Measurements from ENCODE around the gene GCHFR.

DNA sequence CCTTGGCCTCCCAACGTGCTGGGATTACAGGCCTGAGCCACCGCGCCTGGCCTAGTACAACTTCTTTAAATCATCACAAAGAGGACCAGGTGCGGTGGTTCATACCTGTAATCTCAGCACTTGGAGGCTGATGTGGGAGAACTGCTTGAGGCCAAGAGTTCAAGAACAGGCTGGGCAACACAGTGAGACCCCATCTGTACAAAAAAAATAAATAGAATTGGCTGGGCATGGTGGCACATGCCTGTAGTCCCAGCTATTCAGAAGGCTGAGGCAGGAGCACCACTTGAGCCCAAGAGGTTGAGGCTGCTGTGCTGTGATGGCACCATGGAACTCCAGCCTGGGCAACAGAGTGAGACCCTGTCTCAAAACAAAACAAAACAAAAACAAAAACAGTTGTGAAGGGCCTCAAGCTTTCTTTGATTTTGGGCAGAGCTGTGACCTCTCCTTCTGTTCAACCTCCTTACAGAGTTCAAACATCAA lies 14.7 kb upstream of the GCHFR start:
- no peak for TF ChIP-seq POLR2A (IDR thresholded peaks at IDR 0.05; ENCODE audit: borderline replicate concordance, extremely low read depth, insufficient read depth, insufficient read length)
- TF ChIP-seq, protein P1, sequence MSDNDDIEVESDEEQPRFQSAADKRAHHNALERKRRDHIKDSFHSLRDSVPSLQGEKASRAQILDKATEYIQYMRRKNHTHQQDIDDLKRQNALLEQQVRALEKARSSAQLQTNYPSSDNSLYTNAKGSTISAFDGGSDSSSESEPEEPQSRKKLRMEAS (IDR thresholded peaks at IDR 0.05), result no peak
- TF ChIP-seq, protein P2, sequence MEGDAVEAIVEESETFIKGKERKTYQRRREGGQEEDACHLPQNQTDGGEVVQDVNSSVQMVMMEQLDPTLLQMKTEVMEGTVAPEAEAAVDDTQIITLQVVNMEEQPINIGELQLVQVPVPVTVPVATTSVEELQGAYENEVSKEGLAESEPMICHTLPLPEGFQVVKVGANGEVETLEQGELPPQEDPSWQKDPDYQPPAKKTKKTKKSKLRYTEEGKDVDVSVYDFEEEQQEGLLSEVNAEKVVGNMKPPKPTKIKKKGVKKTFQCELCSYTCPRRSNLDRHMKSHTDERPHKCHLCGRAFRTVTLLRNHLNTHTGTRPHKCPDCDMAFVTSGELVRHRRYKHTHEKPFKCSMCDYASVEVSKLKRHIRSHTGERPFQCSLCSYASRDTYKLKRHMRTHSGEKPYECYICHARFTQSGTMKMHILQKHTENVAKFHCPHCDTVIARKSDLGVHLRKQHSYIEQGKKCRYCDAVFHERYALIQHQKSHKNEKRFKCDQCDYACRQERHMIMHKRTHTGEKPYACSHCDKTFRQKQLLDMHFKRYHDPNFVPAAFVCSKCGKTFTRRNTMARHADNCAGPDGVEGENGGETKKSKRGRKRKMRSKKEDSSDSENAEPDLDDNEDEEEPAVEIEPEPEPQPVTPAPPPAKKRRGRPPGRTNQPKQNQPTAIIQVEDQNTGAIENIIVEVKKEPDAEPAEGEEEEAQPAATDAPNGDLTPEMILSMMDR (IDR thresholded peaks at IDR 0.05 in 2 of 3, conservative IDR thresholded peaks at IDR 0.05 in 1 of 3; ENCODE audit: borderline replicate concordance in 1 of 3, insufficient read depth in 1 of 3, low read depth in 2 of 3, low read length in 2 of 3), result no peak
- TF ChIP-seq, protein P3, sequence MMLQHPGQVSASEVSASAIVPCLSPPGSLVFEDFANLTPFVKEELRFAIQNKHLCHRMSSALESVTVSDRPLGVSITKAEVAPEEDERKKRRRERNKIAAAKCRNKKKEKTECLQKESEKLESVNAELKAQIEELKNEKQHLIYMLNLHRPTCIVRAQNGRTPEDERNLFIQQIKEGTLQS (IDR thresholded peaks at IDR 0.05), result no peak
- TF ChIP-seq SIN3A (IDR thresholded peaks at IDR 0.05; ENCODE audit: low read depth), result no peak
- TF ChIP-seq ELF1 (IDR thresholded peaks at IDR 0.05; ENCODE audit: borderline replicate concordance, low read depth), result no peak
- TF ChIP-seq EGR1 (IDR thresholded peaks at IDR 0.05; ENCODE audit: low read depth), result no peak
- no peak for TF ChIP-seq SRF (IDR thresholded peaks at IDR 0.05; ENCODE audit: low read depth)
- TF ChIP-seq CEBPB (IDR thresholded peaks at IDR 0.05; ENCODE audit: low read depth), result no peak

All from HCT116 (cell line).